ENCODE measurements around the gene FANCG.

The FANCG gene

DNA sequence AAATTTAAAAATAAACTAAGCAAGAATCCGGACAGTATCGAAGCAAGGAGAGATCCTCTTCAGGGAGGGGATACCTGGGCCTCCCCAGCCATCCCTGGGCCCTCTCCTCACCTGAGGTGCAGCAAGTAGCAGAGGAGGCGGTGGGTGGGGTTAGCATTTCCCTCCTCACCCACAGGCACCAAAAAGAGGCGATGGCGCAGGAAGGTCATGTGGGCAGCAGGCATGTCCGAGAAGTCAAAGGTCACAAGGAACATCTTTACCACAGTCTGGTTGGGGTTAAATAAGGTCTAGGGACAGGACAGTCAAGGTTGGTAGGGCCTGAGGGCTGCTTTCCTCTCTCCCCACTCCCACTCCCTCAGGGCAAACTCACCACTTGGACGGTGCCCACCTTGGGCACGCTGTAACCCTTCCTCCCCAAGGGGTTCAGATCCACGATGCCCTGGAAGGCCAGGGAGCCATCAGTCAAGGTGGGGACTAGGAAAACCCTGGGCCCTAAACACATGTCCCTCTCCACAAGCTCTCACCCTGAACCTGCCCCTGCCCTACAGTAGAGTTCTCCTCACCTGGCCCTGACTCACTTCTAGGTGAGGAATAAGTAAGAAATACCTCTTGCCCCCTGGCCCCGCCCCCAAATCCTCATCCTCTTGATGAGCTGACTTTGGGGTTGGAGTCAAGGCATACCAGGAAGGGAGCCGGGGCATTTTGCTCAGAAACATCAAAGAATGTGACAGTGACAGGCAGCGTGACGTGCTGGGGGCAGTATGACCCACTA is 26.0 kb upstream of the FANCG start:
- DNase-seq = no peak
- in situ Hi-C loops (cut with MboI; ENCODE audit: low pct_unique_long_range_greater_than_20kb, low sequenced_read_pairs) = loop anchor here (25.0 kb wide), 1 partner anchor 357 kb away; no protein-coding TSS in a partner anchor

- no peak for DNase-seq
- in situ Hi-C loops (cut with MboI; ENCODE audit: low pct_unique_long_range_greater_than_20kb, low sequenced_read_pairs) = loop anchor here (25.0 kb wide), 1 partner anchor 357 kb away; no protein-coding TSS in a partner anchor
Observed at GRCh38 chr9:35105126-35105525, 25.4 kb upstream of the FANCG start.

- DNase-seq = no peak
- in situ Hi-C loops (cut with MboI; ENCODE audit: low pct_unique_long_range_greater_than_20kb, low sequenced_read_pairs) = loop anchor here (25.0 kb wide), 1 partner anchor 358 kb away; no protein-coding TSS in a partner anchor
Observed at GRCh38 chr9:35104586-35104985, 24.8 kb upstream of the FANCG start.

GRCh38 chr9:35103660-35104191 is 24.0 kb upstream of the FANCG start:
- in situ Hi-C loops (cut with MboI; ENCODE audit: low pct_unique_long_range_greater_than_20kb, low sequenced_read_pairs) = loop anchor here (25.0 kb wide), 1 partner anchor 359 kb away; no protein-coding TSS in a partner anchor
- DNase-seq = no peak

- in situ Hi-C loops (cut with MboI; ENCODE audit: low pct_unique_long_range_greater_than_20kb, low sequenced_read_pairs) = loop anchor here (25.0 kb wide), 1 partner anchor 359 kb away; no protein-coding TSS in a partner anchor
- DNase-seq = peak; percentile 96
Observed at GRCh38 chr9:35102769-35103659, 23.3 kb upstream of the FANCG start, which contains the start of gene STOML2. Gene STOML2 (minus strand): TSS chr9:35103131. CDS start chr9:35103094, 37 bp downstream.

- in situ Hi-C loops (cut with MboI; ENCODE audit: low pct_unique_long_range_greater_than_20kb, low sequenced_read_pairs) = loop anchor here (25.0 kb wide), 1 partner anchor 360 kb away; no protein-coding TSS in a partner anchor
Observed at GRCh38 chr9:35102465-35102768, 22.7 kb upstream of the FANCG start.

GRCh38 chr9:35097573-35097972 is 17.8 kb upstream of the FANCG start:
- no peak for DNase-seq
- in situ Hi-C loops (cut with MboI; ENCODE audit: low pct_unique_long_range_greater_than_20kb, low sequenced_read_pairs) = no loop called here

More at GRCh38 chr9:35102465-35102768, 22.7 kb upstream of the FANCG start:
- no peak for DNase-seq

DNA sequence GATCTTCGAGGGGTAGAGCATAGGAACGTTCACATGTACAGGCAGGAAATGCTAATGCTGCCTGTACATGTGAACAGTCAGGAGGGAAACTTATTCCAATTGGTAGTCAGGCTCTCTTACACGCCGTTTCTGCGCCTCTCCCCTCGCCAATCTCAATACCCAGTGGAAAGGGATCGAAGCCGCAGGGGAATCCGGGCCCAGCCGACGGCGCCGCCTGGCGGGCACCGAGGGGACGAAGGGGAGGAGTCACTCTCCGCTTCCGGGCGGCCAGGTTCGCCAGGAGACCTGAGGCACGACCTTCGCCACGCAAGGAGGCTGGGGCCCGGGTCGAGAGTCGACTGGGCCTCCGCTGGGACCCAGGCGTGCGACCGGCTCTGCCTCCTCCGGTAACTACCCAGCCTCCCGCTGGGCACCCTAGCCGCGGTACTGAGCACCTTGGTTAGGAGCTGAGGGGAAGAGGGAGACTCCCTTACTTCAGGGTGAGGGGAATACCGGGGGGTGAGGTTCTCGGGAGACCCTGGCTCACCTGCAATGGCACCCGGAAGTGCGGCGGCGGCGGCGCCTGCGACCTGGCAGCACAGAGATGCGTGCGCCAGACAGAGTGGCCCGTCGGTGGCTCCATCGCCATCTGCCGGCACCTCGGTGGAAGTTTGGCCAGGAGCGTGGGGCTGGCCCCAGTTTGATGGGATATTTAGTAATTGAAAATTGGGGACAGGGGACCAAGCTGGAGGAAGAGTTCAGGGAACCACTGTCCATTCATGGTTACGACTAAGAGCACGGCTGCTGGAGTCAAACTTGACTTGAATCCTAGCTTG is 16.5 kb upstream of the FANCG start, which contains the start of gene PIGO:
PIGO (minus strand) TSS at position 557 of the 815 bp plus-strand sequence. CDS start 1,026 bp downstream, outside the sequence.
- in situ Hi-C loops (cut with MboI; ENCODE audit: low pct_unique_long_range_greater_than_20kb, low sequenced_read_pairs) = no loop called here
- DNase-seq = peak; percentile 93

DNA sequence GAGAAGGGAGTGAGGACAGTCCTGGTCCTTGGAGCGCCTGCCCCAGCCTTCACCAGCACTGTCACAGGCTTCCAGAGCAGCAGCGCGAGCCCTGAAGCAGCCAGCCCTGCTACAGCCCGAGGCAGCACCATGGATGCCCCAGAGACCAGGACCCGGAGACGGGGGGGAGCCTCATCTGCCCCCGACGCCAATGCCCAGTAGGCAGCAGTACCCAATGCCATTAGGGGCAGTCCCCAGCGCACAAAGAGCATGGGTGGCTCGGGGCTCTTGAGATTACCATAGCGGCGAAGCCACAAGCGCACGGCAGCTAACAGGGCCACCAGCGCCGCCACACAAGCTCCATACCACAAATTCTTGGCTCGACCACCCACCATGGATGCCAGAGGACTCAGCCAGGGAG is 11.8 kb upstream of the FANCG start:
- in situ Hi-C loops (cut with MboI; ENCODE audit: low pct_unique_long_range_greater_than_20kb, low sequenced_read_pairs) = no loop called here
- no peak for DNase-seq

DNA sequence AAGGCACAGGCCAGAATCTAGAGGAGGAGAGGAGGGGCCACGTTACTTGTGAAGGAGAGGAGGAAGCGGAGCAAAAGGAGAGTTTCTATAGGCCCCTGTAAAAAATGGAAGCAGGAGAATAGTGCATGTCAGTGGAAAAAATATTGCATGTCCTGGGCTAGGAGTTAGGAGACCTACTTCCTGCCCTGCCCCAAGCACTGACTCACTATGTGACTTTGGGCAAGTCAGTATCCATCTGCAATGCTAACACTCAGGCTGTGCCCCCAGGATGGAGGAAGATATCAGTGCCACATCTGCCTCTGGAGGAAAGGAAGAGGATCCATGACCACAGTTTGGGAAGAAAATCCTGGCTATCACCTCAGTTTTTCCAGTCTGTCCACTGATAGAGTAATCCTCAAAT is 9.7 kb upstream of the FANCG start:
- no peak for DNase-seq
- in situ Hi-C loops (cut with MboI; ENCODE audit: low pct_unique_long_range_greater_than_20kb, low sequenced_read_pairs) = no loop called here

DNA sequence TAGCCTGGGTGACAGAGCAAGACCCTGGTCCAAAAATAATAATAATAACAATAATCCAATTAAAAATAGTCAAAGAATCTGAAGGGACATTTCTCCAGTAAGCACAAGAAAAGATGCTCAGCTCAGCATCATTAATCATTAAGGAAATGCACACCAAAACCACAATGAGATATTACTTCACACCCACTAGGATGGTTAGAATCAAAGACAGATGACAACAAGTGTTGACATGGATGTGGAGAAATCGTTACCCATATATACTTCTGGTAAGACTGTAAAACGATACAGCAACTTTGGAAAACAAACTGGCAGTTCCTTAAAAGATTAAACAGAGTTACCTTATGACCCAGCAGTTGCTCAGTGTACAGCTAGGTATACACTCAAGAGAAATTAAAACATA is 5.3 kb upstream of the FANCG start:
- no peak for DNase-seq

GRCh38 chr9:35079041-35079425 is 709 bp downstream of the FANCG start:
- in situ Hi-C loops (cut with MboI; ENCODE audit: low pct_unique_long_range_greater_than_20kb, low sequenced_read_pairs) = no loop called here
- DNase-seq = no peak

More for the DNA sequence above, 5.3 kb upstream of the FANCG start:
- in situ Hi-C loops (cut with MboI; ENCODE audit: low pct_unique_long_range_greater_than_20kb, low sequenced_read_pairs) = no loop called here

DNA sequence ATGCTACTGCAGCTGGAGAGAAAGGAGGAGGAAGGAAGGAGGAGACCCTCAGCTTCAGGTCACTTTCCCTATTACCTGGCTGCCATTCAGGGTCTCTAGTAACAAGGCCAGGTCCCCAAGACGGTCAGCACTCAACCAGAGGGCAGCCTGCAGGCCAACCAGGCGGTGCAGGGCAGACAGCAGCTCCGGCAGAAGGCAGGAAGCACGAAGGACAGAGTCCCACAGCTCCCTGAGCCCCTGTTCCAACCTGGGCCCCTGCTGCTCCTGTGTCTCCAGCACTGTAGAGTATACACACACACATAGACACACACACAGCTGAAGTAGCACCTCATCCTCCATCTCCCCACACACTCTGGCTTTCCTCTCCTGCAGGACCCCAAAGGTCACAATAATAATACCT is 1.7 kb downstream of the FANCG start:
- DNase-seq = no peak
- in situ Hi-C loops (cut with MboI; ENCODE audit: low pct_unique_long_range_greater_than_20kb, low sequenced_read_pairs) = no loop called here

GRCh38 chr9:35076848-35077247 is 2.9 kb downstream of the FANCG start:
- in situ Hi-C loops (cut with MboI; ENCODE audit: low pct_unique_long_range_greater_than_20kb, low sequenced_read_pairs) = no loop called here
- DNase-seq = no peak

DNA sequence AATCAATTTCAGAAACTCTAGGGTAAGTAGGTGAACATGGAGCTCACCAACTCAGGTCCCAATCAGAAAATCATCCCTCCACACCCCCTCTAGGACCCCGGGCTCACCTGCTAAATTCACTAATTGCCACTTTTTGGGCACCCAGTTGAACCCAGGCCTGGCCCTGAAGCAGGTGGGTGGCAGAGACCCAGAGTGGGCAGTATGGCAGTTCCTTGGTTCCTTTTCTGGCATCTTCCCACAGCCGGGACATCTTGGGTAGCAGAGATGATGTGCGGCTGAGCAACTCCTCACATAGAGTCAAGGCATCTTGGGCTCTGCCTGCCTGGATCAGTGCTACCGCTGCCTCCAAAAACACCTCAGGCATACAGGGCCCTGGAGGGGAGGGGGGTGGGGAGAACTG is 4.4 kb downstream of the FANCG start:
- DNase-seq = no peak
- in situ Hi-C loops (cut with MboI; ENCODE audit: low pct_unique_long_range_greater_than_20kb, low sequenced_read_pairs) = no loop called here

- in situ Hi-C loops (cut with MboI; ENCODE audit: low pct_unique_long_range_greater_than_20kb, low sequenced_read_pairs) = no loop called here
Observed at GRCh38 chr9:35074791-35075190, 5.0 kb downstream of the FANCG start.

DNA sequence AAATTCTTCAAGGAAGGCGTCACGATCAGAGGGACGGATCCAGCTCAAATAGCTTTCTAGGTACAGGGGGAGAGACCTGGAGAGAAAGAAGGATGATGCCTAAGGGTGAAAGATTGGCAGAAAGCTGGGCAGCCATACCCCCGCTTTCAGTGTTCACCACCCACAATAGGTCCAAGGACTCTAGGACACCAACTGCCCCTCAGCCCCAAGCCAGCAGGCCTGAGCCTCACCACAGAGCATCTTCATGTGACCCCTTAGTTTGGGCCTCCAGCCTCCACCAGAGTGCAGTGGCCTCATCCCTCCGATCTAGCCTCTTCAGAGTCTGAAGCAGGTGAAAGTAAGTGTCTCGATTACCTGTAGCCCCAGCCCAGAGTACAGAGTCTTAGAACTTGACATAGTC is 5.6 kb downstream of the FANCG start:
- DNase-seq = no peak
- in situ Hi-C loops (cut with MboI; ENCODE audit: low pct_unique_long_range_greater_than_20kb, low sequenced_read_pairs) = no loop called here

More at GRCh38 chr9:35074791-35075190, 5.0 kb downstream of the FANCG start:
- DNase-seq = no peak

DNA sequence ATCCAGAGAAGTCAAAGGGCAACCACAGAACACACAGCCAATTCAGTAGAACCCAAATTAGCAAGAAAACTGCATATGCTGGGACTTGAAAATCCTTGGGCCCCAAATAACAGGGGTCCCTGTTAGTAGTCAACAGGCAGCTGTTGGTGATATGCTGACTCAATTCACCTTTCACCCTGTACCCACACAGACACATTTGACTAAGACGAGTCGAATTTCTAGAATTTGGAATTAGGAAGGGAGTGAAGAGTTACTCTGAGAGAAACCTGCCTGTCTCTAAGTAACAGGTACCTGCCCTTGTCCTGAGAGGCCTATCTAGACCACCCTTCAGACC is 6.5 kb downstream of the FANCG start:
- in situ Hi-C loops (cut with MboI; ENCODE audit: low pct_unique_long_range_greater_than_20kb, low sequenced_read_pairs) = no loop called here
- no peak for DNase-seq
